GM13976 (cell line): ENCODE measurements around the gene HSD17B2.

Experiments used
- DNase-seq: peaks from one replicate; pipeline ENCODE4 v3.0.0; 2012; ENCODE audit warnings: low spot score
- CTCF ChIP-seq: IDR thresholded peaks from 2 replicates; pipeline ENCODE4 v1.5.1; 2012; ENCODE audit warnings: borderline replicate concordance, mild to moderate bottlenecking; ENCODE audit not compliant: insufficient read depth; ENCODE audit errors: extremely low read depth, missing control alignments, control extremely low read depth
- in situ Hi-C: fragments of 300-500 bp; cut with MboI; formaldehyde crosslinking; loops from one replicate; pipeline ENCODE4 v1.12.0; 2022; ENCODE audit warnings: low sequenced_read_pairs, mixed read lengths, inconsistent platforms; ENCODE audit not compliant: unreplicated experiment

The HSD17B2 gene

GRCh38 chr16:82044585-82044911, 9.5 kb downstream of the HSD17B2 start:
- TF ChIP-seq CTCF: no peak
- in situ Hi-C loops: no loop called here
- DNase-seq: no peak

- no peak for DNase-seq
- in situ Hi-C loops: no loop called here
- no peak for TF ChIP-seq CTCF
These were observed 10.4 kb downstream of the HSD17B2 start for GRCh38 chr16:82045465-82045864.

GRCh38 chr16:82046541-82046940, 11.5 kb downstream of the HSD17B2 start:
- in situ Hi-C loops: no loop called here

GRCh38 chr16:82046941-82047340, 11.9 kb downstream of the HSD17B2 start:
- in situ Hi-C loops: no loop called here
- TF ChIP-seq CTCF: no peak
- DNase-seq: no peak

More at GRCh38 chr16:82046541-82046940, 11.5 kb downstream of the HSD17B2 start:
- no peak for TF ChIP-seq CTCF
- no peak for DNase-seq

- DNase-seq: no peak
- no peak for TF ChIP-seq CTCF
- in situ Hi-C loops: no loop called here
These were observed 12.3 kb downstream of the HSD17B2 start for GRCh38 chr16:82047374-82047773.

GRCh38 chr16:82047787-82048186, 12.7 kb downstream of the HSD17B2 start:
- no peak for TF ChIP-seq CTCF
- DNase-seq: no peak
- in situ Hi-C loops: no loop called here

- no peak for TF ChIP-seq CTCF
- in situ Hi-C loops: no loop called here
- DNase-seq: no peak
These were observed 14.4 kb downstream of the HSD17B2 start for GRCh38 chr16:82049484-82049883.
